ENCODE results near the gene EDIL3.

DNA sequence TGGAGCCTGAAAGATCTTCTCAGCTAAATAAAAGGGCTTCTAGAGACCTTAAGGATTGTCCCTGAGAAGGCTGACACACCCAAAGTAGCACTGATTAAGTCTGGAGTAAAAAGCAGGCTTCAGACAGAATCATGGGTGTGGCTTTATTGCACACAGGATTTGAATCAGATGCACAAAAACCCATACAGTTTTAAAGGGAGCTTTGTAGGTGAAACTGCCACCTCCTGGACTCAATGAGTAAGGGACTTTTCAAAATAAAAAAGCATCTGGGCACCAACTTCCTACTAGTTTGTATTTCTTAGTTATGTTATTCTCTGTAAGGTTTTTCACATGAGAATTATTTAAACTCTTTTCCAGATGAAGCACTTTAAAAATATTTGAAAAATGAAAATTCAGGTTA lies 129.4 kb downstream of the EDIL3 start:
- TF ChIP-seq POLR2A (IDR thresholded peaks at IDR 0.05; ENCODE audit: low read depth, low read length): no peak
- TF ChIP-seq TAF1 (IDR thresholded peaks at IDR 0.05; ENCODE audit: low read depth, low read length): no peak

Measured in GM12891 (cell line).